Measurements from ENCODE around the gene ZW10.
A peak's percentile ranks its signal among the peaks of the same experiment; 100 is the strongest.

Gene ZW10

DNA sequence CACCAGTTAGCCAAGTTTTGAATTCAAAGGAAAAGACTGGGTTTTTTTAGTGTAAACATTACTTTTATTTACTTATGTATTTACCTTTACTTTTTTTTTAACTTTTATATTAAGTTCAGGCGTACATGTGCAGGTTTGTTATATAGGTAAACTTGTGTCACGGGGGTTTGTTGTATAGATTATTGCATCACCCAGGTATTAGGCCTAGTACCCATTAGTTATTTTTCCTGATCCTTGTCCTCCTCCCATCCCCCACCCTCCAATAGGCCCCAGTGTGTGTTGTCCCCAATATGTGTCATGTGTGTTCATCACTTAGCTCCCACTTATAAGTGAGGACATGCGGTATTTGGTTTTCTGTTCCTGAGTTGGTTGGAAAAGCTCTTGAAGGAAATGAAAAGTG, 20.6 kb downstream of the ZW10 start:
- no peak overlapping the region for H3K9ac ChIP-seq (ENCODE audit: low read length)
- DNase-seq (ENCODE audit: low read depth), result no peak
- no peaks in the 10 kb centered on the region for H3K27me3 ChIP-seq (replicated peaks; ENCODE audit: control insufficient read depth, insufficient read depth, low read length)
- H3K36me3 ChIP-seq (ENCODE audit: control insufficient read depth, insufficient read depth, low read length, severe bottlenecking), result peaks cover 54% of the 10 kb centered on the region
- no peak overlapping the region for H3K4me3 ChIP-seq (ENCODE audit: low read length)
- H3K4me1 ChIP-seq (ENCODE audit: control insufficient read depth, insufficient read depth, low read length), result no peaks in the 10 kb centered on the region
- H3K9me3 ChIP-seq (ENCODE audit: control insufficient read depth, low read length), result peaks cover 6% of the 10 kb centered on the region

- peaks cover 70% of the 10 kb centered on the region for H3K36me3 ChIP-seq (ENCODE audit: control insufficient read depth, insufficient read depth, low read length, severe bottlenecking)
- DNase-seq (ENCODE audit: low read depth), result no peak
- no peak overlapping the region for H3K4me3 ChIP-seq (ENCODE audit: low read length)
- peaks cover 12% of the 10 kb centered on the region for H3K4me1 ChIP-seq (ENCODE audit: control insufficient read depth, insufficient read depth, low read length)
- no peaks in the 10 kb centered on the region for H3K9me3 ChIP-seq (ENCODE audit: control insufficient read depth, low read length)
- no peak overlapping the region for H3K9ac ChIP-seq (ENCODE audit: low read length)
- H3K27me3 ChIP-seq (replicated peaks; ENCODE audit: control insufficient read depth, insufficient read depth, low read length), result no peaks in the 10 kb centered on the region
These were observed 37.2 kb downstream of the ZW10 start for GRCh38 chr11:113736323-113736722.

GRCh38 chr11:113732092-113732491, 41.4 kb downstream of the ZW10 start:
- no peaks in the 10 kb centered on the region for H3K27me3 ChIP-seq (replicated peaks; ENCODE audit: control insufficient read depth, insufficient read depth, low read length)
- peak overlapping the region; percentile 53 for H3K9ac ChIP-seq (ENCODE audit: low read length)
- no peaks in the 10 kb centered on the region for H3K9me3 ChIP-seq (ENCODE audit: control insufficient read depth, low read length)
- no peak for DNase-seq (ENCODE audit: low read depth)
- H3K36me3 ChIP-seq (ENCODE audit: control insufficient read depth, insufficient read depth, low read length, severe bottlenecking), result peaks cover 34% of the 10 kb centered on the region
- peaks cover 36% of the 10 kb centered on the region for H3K4me1 ChIP-seq (ENCODE audit: control insufficient read depth, insufficient read depth, low read length)
- no peak overlapping the region for H3K4me3 ChIP-seq (ENCODE audit: low read length)

- H3K9me3 ChIP-seq (ENCODE audit: control insufficient read depth, low read length), result no peaks in the 10 kb centered on the region
- peak overlapping the region; percentile 53 for H3K9ac ChIP-seq (ENCODE audit: low read length)
- peaks cover 24% of the 10 kb centered on the region for H3K36me3 ChIP-seq (ENCODE audit: control insufficient read depth, insufficient read depth, low read length, severe bottlenecking)
- no peaks in the 10 kb centered on the region for H3K27me3 ChIP-seq (replicated peaks; ENCODE audit: control insufficient read depth, insufficient read depth, low read length)
- H3K4me1 ChIP-seq (ENCODE audit: control insufficient read depth, insufficient read depth, low read length), result peaks cover 39% of the 10 kb centered on the region
- H3K4me3 ChIP-seq (ENCODE audit: low read length), result no peak overlapping the region
- DNase-seq (ENCODE audit: low read depth), result peak; percentile 69
These were observed 42.4 kb downstream of the ZW10 start for GRCh38 chr11:113730887-113731726.

DNA sequence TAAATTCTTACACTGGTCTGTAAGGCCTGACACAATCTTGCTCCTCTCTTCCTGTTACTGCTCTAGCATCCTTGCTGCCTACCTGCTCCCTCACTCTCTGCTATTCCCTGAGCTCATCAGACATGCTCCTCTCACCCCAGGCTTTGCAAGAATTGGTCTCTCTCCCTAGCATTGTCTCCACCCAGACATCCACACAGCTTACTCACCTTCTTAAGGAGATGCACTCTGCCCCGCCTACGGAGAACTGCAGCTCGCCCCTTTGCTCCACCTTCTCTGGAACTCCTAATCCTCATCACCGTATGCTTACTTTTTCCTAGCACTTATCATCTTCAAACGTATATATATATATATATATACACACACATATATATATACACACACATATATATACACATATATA, 44.0 kb downstream of the ZW10 start:
- Histone ChIP-seq H3K4me3 (ENCODE audit: low read length) (no peak overlapping the region), H3K9ac (ENCODE audit: low read length) (no peak overlapping the region), H3K27me3 (replicated peaks; ENCODE audit: control insufficient read depth, insufficient read depth, low read length) (no peaks in the 10 kb centered on the region), H3K9me3 (ENCODE audit: control insufficient read depth, low read length) (no peaks in the 10 kb centered on the region), H3K4me1 (ENCODE audit: control insufficient read depth, insufficient read depth, low read length) (peaks cover 44% of the 10 kb centered on the region), H3K36me3 (ENCODE audit: control insufficient read depth, insufficient read depth, low read length, severe bottlenecking) (peaks cover 14% of the 10 kb centered on the region)
- peak; percentile 1 for DNase-seq (ENCODE audit: low read depth)

DNA sequence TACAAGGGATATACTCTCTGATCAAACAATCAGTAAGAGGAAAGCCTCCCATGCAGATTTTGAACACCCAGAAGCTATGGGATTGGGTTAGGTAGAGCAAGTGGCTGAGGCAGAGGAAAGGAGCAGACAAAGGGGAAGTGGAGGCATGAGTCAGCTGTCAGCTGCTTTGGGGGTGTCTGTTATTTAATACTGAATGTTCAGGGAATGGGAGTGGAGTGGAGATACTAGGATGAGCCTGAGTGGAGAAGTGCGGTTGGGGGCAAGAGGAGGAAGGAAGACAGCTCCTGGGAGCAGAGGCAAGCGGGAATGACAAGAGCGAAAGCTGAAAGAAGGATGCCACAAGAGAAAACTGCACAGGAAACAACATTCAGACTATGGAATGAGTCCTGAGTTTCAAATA, 44.7 kb downstream of the ZW10 start:
- H3K9ac ChIP-seq (ENCODE audit: low read length), result no peak overlapping the region
- H3K36me3 ChIP-seq (ENCODE audit: control insufficient read depth, insufficient read depth, low read length, severe bottlenecking), result peaks cover 9% of the 10 kb centered on the region
- no peak overlapping the region for H3K4me3 ChIP-seq (ENCODE audit: low read length)
- no peaks in the 10 kb centered on the region for H3K9me3 ChIP-seq (ENCODE audit: control insufficient read depth, low read length)
- H3K27me3 ChIP-seq (replicated peaks; ENCODE audit: control insufficient read depth, insufficient read depth, low read length), result no peaks in the 10 kb centered on the region
- H3K4me1 ChIP-seq (ENCODE audit: control insufficient read depth, insufficient read depth, low read length), result peaks cover 44% of the 10 kb centered on the region
- no peak for DNase-seq (ENCODE audit: low read depth)

DNA sequence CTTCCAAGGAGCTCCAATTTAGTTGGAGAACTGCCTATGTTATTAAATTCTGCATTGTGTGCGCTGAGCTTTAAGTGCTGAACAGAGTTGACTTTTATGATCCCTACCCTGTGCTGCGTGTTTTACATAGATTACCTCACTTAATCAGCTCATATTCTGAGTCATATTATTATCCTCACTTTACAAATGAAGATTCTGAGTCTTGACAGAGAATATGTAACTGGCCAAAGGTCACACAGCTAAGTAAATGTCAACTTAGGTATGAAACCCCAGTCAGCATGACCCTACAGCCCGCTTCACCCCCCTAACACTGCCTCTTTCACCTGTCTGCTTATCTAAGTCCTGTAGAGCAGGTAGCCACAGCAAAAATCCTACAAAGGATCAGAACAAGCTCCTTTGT, 47.6 kb downstream of the ZW10 start:
- H3K27me3 ChIP-seq (replicated peaks; ENCODE audit: control insufficient read depth, insufficient read depth, low read length), result no peaks in the 10 kb centered on the region
- no peaks in the 10 kb centered on the region for H3K9me3 ChIP-seq (ENCODE audit: control insufficient read depth, low read length)
- H3K4me1 ChIP-seq (ENCODE audit: control insufficient read depth, insufficient read depth, low read length), result peaks cover 41% of the 10 kb centered on the region
- no peaks in the 10 kb centered on the region for H3K36me3 ChIP-seq (ENCODE audit: control insufficient read depth, insufficient read depth, low read length, severe bottlenecking)
- H3K9ac ChIP-seq (ENCODE audit: low read length), result no peak overlapping the region
- DNase-seq (ENCODE audit: low read depth), result no peak
- H3K4me3 ChIP-seq (ENCODE audit: low read length), result no peak overlapping the region

DNA sequence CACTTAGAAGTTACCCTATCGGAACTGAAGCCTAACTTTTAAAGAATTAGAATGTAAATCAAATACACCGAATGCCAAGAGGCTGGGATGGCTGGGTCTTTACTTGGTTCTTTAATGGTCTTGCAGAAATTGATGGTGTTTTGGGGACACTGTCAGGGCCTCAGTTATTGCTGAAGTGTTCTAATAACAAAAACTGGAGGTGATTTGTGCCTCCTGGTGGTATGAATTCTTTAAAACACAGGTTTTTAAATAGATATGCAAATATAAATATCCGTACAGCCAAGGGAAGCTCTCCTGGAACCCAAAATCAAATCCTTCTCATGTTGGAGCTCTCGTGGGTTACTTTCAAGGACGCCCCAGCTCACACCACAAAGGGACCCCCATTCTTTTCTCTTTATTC, 48.1 kb downstream of the ZW10 start:
- no peaks in the 10 kb centered on the region for H3K36me3 ChIP-seq (ENCODE audit: control insufficient read depth, insufficient read depth, low read length, severe bottlenecking)
- peaks cover 37% of the 10 kb centered on the region for H3K4me1 ChIP-seq (ENCODE audit: control insufficient read depth, insufficient read depth, low read length)
- no peaks in the 10 kb centered on the region for H3K27me3 ChIP-seq (replicated peaks; ENCODE audit: control insufficient read depth, insufficient read depth, low read length)
- no peak for DNase-seq (ENCODE audit: low read depth)
- H3K9me3 ChIP-seq (ENCODE audit: control insufficient read depth, low read length), result no peaks in the 10 kb centered on the region
- no peak overlapping the region for H3K9ac ChIP-seq (ENCODE audit: low read length)
- H3K4me3 ChIP-seq (ENCODE audit: low read length), result no peak overlapping the region

- H3K4me1 ChIP-seq (ENCODE audit: control insufficient read depth, insufficient read depth, low read length), result peaks cover 30% of the 10 kb centered on the region
- H3K36me3 ChIP-seq (ENCODE audit: control insufficient read depth, insufficient read depth, low read length, severe bottlenecking), result no peaks in the 10 kb centered on the region
- H3K27me3 ChIP-seq (replicated peaks; ENCODE audit: control insufficient read depth, insufficient read depth, low read length), result no peaks in the 10 kb centered on the region
- no peak overlapping the region for H3K9ac ChIP-seq (ENCODE audit: low read length)
- no peaks in the 10 kb centered on the region for H3K9me3 ChIP-seq (ENCODE audit: control insufficient read depth, low read length)
- H3K4me3 ChIP-seq (ENCODE audit: low read length), result no peak overlapping the region
- no peak for DNase-seq (ENCODE audit: low read depth)
These were observed 48.7 kb downstream of the ZW10 start for GRCh38 chr11:113724778-113725177.

- Histone ChIP-seq H3K36me3 (ENCODE audit: control insufficient read depth, insufficient read depth, low read length, severe bottlenecking) (no peaks in the 10 kb centered on the region), H3K27me3 (replicated peaks; ENCODE audit: control insufficient read depth, insufficient read depth, low read length) (no peaks in the 10 kb centered on the region)
- DNase-seq (ENCODE audit: low read depth), result no peak
These were observed 49.7 kb downstream of the ZW10 start for GRCh38 chr11:113723787-113724186.

DNA sequence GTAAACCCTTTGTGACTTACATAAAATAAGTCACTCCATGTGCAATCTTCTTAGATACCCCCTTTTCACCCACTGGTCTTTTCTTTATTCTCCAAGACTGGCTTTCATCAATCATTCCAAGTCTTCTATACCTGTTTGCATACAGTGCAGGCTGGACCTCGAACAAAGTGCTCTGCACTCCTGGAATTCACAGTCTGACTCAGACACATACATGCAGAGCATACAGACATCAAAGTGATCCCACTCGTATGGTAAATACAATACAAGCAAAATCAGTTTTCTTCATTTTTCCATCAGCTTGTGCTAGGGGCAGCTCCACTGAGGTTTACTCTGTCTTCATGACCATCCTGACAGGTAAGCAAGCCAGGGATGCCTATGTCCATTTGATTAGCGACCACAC, 50.6 kb downstream of the ZW10 start:
- Histone ChIP-seq H3K9ac (ENCODE audit: low read length) (no peak overlapping the region), H3K4me1 (ENCODE audit: control insufficient read depth, insufficient read depth, low read length) (peaks cover 23% of the 10 kb centered on the region), H3K9me3 (ENCODE audit: control insufficient read depth, low read length) (no peaks in the 10 kb centered on the region), H3K27me3 (replicated peaks; ENCODE audit: control insufficient read depth, insufficient read depth, low read length) (no peaks in the 10 kb centered on the region), H3K36me3 (ENCODE audit: control insufficient read depth, insufficient read depth, low read length, severe bottlenecking) (no peaks in the 10 kb centered on the region), H3K4me3 (ENCODE audit: low read length) (no peak overlapping the region)
- DNase-seq (ENCODE audit: low read depth), result no peak

More at GRCh38 chr11:113723787-113724186, 49.7 kb downstream of the ZW10 start:
- no peaks in the 10 kb centered on the region for H3K9me3 ChIP-seq (ENCODE audit: control insufficient read depth, low read length)
- no peak overlapping the region for H3K9ac ChIP-seq (ENCODE audit: low read length)
- peaks cover 23% of the 10 kb centered on the region for H3K4me1 ChIP-seq (ENCODE audit: control insufficient read depth, insufficient read depth, low read length)
- no peak overlapping the region for H3K4me3 ChIP-seq (ENCODE audit: low read length)

DNA sequence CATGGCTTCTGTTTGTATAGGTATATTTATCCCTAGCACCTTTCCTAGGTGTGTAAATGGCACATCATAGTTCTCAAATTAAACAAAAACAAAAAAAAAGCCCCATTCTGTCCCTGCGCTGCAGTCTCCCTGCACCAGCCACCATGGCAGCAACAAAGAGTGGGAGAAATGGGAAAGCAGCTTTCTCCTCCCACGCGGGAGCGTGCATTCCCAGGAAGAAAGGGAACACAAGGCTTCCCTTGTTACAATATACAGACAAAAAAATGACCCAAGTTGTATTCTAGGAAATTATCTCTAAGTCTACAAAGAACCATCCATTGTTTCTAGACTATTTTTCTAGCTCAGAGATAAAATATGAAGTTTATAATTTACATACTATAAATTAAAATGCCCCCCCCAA, 51.3 kb downstream of the ZW10 start:
- H3K4me3 ChIP-seq (ENCODE audit: low read length), result no peak overlapping the region
- no peaks in the 10 kb centered on the region for H3K36me3 ChIP-seq (ENCODE audit: control insufficient read depth, insufficient read depth, low read length, severe bottlenecking)
- no peak overlapping the region for H3K9ac ChIP-seq (ENCODE audit: low read length)
- no peak for DNase-seq (ENCODE audit: low read depth)
- peaks cover 23% of the 10 kb centered on the region for H3K4me1 ChIP-seq (ENCODE audit: control insufficient read depth, insufficient read depth, low read length)
- H3K9me3 ChIP-seq (ENCODE audit: control insufficient read depth, low read length), result no peaks in the 10 kb centered on the region
- no peaks in the 10 kb centered on the region for H3K27me3 ChIP-seq (replicated peaks; ENCODE audit: control insufficient read depth, insufficient read depth, low read length)

Measured in adipocyte (in vitro differentiated cells).